GM21367 (cell line): ENCODE results near the gene TSPAN7.

ENCODE experiments used
- ATAC-seq: cut with Tn5 transposase; IDR thresholded peaks from one replicate; pipeline ENCODE4 v1.9.1; 2021; ENCODE audit not compliant: unreplicated experiment

TSPAN7 gene

DNA sequence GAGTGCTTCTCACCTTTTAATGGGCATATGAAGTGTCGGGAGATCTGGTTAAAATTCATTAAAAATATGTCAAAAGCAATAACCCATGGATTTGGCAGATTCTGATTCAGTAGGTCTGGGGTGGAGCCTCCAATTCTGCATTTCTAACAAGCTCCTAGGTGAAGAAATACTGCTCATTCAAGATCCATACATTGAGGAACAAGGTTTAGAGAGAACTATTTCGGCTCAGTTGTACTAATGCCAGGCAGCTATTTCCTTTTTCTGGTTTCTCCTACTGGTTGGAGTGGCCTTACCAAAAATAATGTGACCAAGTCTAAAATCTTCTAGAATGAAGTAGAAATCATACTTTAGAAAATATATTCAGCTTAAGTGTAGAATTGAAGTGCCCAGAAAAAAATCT lies 117.5 kb downstream of the TSPAN7 start:
- ATAC-seq: no peak

DNA sequence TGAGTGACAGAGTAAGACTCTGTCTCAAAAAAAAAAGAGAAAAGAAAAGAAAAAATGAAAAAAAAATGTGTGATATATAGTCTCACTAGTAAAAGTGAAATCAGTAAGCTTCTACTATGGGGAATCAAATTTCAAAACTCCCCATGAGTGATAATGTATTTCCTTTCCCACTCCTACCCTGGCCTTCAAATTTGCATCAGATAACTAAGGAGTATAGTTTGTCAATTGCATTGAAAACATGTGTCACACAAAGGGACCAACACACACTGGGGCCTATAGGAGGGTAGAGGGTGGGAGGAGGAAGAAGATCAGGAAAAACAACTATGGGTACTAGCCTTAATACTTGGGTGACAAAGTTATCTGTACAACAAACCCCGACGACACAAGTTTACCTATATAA lies 118.4 kb downstream of the TSPAN7 start:
- no peak for ATAC-seq

DNA sequence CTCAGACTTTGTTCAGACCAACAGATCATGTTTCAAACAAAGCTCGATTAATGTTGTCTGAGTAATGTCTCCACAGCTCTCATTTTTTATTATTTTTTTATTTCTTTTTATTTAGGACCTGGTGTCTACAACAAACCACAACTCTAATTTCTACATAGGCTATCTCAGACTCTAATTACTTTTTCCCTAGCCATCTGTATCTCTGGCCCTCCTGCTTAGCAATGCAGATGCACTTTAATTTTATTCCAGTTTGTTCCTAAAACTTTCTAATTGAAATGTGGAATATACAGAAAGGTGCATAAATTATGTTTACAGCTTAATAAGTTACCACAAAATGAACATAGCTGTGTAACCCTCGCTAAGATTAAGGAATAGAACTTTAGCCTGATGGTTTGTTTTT lies 120.8 kb downstream of the TSPAN7 start:
- ATAC-seq: no peak

DNA sequence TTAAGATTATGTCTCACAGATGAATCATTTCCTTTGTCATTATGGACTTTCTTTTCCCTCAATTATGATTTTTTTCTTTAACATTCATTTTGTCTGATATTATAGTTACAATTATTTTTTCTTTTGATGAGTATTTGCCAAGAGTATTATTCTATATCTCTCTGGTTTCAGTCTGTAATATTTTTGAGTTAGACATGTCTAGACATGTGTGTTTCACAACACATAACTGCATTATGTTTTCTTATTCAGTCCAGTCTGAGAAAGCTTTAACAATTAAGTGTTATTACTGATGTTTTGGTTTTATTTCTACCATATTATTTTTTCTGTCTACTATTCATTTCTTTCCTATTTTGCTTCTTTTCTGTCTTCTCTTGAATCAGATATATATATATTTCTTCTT lies 131.6 kb downstream of the TSPAN7 start:
- no peak for ATAC-seq

DNA sequence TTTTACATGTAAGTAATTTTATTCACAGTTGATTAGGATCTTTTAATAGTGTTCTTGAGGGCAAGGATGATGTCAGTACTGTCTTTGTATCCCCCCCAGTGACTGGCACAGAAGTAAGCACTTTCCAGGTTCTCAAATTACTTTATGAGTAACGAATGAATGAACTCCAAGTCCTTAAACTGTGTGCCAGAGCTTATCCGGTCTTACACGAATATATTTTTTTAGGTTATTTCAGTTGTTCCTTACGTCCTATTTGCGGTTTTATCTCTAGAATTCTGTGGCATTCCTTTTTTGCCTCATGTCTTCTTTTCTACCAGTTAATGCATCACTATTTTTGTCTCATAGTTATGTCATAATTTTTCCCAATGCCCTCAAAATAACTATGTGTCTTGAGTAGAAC lies 133.1 kb downstream of the TSPAN7 start:
- ATAC-seq: no peak

- ATAC-seq: no peak
Measured at GRCh38 chrX:38697461-38697860, 136.1 kb downstream of the TSPAN7 start.

- ATAC-seq: no peak
Measured at GRCh38 chrX:38699121-38699520, 137.8 kb downstream of the TSPAN7 start.

- no peak for ATAC-seq
Measured at GRCh38 chrX:38699696-38700095, 138.4 kb downstream of the TSPAN7 start.

- no peak for ATAC-seq
Measured at GRCh38 chrX:38701073-38701472, 139.7 kb downstream of the TSPAN7 start.

DNA sequence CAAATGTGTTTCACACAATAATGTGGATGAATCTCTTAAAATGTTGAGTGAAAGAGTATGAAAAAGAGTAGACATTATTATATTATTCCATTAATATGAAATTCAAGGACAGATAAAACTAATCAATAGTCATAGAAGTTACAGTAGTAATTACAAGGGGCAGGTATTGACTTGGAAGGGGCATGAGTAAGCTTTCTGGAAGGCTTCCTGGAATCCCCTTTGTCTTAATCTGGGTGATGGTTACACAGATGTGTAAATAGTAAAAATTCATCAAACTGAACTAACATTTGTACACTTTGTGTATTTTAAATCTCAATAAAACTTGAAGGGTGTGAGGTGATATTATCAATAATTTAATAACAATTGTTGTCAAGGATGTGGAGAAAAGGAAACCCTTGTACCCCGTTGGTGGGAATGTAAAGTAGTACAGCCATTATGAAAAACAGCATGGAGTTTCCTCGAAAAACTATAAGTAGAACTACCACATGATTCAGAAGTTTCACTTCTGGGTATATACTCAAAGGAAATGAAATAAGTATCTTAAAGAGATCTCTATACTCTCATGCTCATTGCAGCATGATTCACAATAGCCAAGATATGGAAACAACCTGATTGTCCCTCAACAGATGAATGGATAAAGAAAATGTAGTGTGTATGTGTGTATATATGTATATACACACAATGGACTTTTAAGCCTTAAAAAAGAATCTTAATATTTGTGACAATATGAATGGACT lies 143.0 kb downstream of the TSPAN7 start:
- ATAC-seq: no peak

DNA sequence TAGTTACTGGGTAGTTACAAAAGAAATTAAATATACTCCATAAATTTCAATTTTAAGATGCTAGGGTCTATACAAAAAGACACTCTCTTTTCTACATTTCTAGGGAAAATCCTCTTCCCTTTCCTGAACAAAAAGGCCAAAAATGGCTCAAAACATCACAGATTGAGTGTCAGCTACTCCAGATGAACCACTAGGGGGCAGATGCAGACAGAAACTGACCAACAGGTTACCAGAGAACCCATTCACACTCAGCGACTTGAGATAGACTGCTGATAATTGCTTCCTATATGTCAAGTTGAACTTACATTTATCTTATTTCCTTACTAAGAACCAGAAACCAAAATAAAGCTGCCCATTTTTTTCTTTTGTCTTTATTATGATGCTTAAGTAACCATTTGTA lies 156.5 kb downstream of the TSPAN7 start:
- no peak for ATAC-seq

- no peak for ATAC-seq
Measured at GRCh38 chrX:38718311-38718710, 157.0 kb downstream of the TSPAN7 start.

DNA sequence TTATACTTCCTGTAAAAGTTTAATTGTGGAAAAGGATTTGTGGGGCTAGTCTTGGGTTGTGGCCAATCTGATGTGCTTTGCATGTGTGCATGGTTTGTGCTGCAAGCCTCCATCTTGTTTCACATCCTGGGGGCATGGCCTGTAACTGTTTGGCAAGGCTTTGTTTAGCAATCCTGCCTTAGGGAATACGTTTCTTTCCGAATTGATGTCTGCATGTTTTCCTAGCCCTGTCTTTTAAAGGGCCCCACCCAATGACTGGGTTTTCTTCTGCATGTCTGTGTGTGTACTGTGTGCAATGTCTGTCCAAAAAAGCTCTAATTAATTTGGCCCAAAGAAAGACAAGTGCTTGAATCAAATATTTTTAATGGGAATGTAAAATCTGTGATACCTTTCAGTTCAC lies 165.3 kb downstream of the TSPAN7 start:
- ATAC-seq: no peak

GRCh38 chrX:38727668-38728067 lies 166.3 kb downstream of the TSPAN7 start:
- no peak for ATAC-seq

DNA sequence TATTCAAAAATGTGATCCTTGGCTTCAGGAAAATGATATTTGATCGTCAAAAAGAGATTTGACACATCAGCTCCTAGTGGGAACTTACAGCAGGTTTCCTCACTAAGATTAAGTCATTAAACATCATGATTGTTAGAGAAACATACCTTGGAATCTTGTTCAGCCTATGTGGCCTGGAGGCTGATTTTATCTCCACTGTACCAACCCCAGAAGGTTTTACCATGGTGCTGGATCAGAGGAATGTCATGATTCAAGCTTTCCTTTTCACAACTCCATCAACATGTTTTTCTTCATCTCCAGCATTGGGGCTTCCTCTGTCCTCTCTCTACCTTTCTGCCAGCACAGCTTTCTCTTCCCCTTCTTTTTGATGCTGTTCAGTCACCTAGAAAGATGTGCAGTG lies 171.5 kb downstream of the TSPAN7 start:
- ATAC-seq: no peak
